Pancreas (tissue), 10 donors: ENCODE measurements around the gene SRPRB. TPM values are rescaled to one million over a fixed set of nuclear protein-coding genes. Genes with fewer than 3 reads are reported as not detected.

ENCODE experiments used
- ATAC-seq, 4 donors: fragments of 200-7000 bp; cut with Tn5 transposase; one replicate each; pipeline versions ENCODE4 v1.8.0 to v1.9.1; 2020; ENCODE audit warnings: mild to moderate bottlenecking in 4 of 4, moderate library complexity in 4 of 4
- DNase-seq, 6 donors: peaks; one replicate each; pipeline ENCODE4 v3.0.0-alpha.2; 2020
- FAIRE-seq: peaks from 2 replicates; lab custom pipeline; 2012; peaks lifted over from hg19 to GRCh38; lab: Jason Lieb, UNC
- H3K27ac ChIP-seq, 4 donors: fragments of 200-600 bp; sonication (generic); 1 replicate in 3 of 4; 2 replicates in 1 of 4; pipeline versions ENCODE4 v1.5.0 to v1.8.0; 2020
- H3K27me3 ChIP-seq, 4 donors: fragments of 200-600 bp; one replicate each; pipeline ENCODE4 v1.8.0; 2021
- H3K36me3 ChIP-seq, 3 donors: fragments of 200-600 bp; sonication (generic) in 1 of 3; one replicate each; pipeline versions ENCODE4 v1.5.0 to v1.8.0; 2020 to 2021
- H3K4me1 ChIP-seq, 3 donors: fragments of 200-600 bp; one replicate each; pipeline ENCODE4 v1.8.0; 2021
- H3K4me3 ChIP-seq, 4 donors: fragments of 200-600 bp; sonication (generic) in 2 of 4; one replicate each; pipeline versions ENCODE4 v1.5.0 to v1.8.0; 2020 to 2021
- H3K9me3 ChIP-seq, 4 donors: fragments of 200-600 bp; one replicate each; pipeline ENCODE4 v1.8.0; 2021
- WGBS, 2 donors: extraction: QIAGEN DNeasy Blood & Tissue Kit; methylation state at CpG; one replicate each; pipeline ENCODE4 v1.1.7; 2013; 5-methylcytosine and 5-hydroxymethylcytosine counted together
- intact Hi-C, 3 donors: fragments of 100-400 bp; cut with DNase I; formaldehyde crosslinking; loops; one replicate each; pipeline versions ENCODE4 v1.11.1 to v1.14.2; 2022
- polyA plus RNA-seq, 2 donors: library from polyadenylated mRNA; stranded (reverse); fragments of 200-250 nt; gene quantifications; one replicate each; pipeline ENCODE4 v1.2.3, GENCODE V29; 2013
- total RNA-seq, 6 donors: library from RNA; stranded (reverse); fragmentation: NEBNext Ultra II Directional in 4 of 6; extraction: Animal tissue kit (Norgen Biotek cat#: 25700) in 4 of 6; gene quantifications; one replicate each; pipeline versions ENCODE4 v1.2.1 to v1.2.4, GENCODE V29; 2021 to 2023
- TF ChIP-seq, protein P1 (sequence below), 4 donors: fragments of 200-600 bp; sonication (generic) in 3 of 4; IDR thresholded peaks; one replicate each; pipeline versions ENCODE4 v1.5.0 to v1.8.0; 2021; ENCODE audit warnings: antibody characterized with exemption in 4 of 4
- donor health status: healthy with polysubstance abuse.
- donor health status: DM: no; HTN: no; CAD: no; lungs with moderate emphysema.
- donor health status: DM: no; HTN: no; CAD: no.
- donor health status: control.
- donor health status: control.
- donor health status: Bipolar disorder and iron deficiency.
- donor health status: DM: yes; HTN: yes; CAD: no.
- donor health status: DM: no; HTN: no; CAD: no.
- donor health status: DM: no; HTN: no; CAD: no.
- donor health status: DM: yes; HTN: yes; CAD: no.

The SRPRB gene
- total and polyA plus RNA-seq, 8 donors = 37.0 to 132 (median 75.3) TPM

DNA sequence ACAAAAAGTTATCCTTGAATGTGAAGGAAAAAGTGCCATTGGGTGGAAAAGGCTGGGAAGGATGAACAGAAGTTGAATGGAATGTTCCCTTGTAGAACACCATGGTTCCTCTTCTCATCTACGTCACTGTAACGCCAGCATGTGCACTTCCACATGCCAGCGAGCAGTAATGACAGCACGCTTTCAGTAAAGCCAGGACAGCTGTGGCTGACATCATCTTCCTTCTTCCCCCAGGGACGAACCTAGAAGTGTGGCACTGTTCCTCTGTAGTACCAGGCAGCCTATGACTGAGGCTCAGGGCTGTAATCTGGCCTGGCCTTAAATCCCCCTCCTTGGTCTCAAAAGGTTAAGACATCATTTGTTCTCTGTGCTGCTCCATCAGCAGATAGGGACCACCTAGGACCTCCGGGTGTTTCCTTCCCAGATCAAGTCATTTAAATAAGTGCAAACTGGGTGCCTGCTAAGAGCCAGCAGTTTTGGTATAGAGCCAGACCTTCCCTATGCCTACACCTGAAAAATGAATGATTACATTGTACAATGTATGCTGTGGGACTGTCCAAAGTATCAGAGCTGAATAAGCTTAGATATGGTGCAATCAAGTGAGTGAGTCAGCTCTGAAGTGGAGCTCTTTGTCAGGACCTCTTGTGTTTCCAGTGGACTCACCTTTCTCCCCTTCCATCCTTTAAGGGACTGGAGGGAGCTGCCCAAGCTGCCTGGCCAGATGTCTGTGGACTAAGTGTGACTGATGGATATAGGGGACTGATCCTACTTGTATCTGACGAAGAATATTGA is 5.6 kb upstream of the SRPRB start:
- no peak for DNase-seq
- no peaks in the 10 kb centered on the region for H3K27me3 ChIP-seq
- ATAC-seq = peak in 2 of 4 donors; percentile 26 to 60
- WGBS, 2 donors = 62 to 75% methylated on average over 7 of the region's 7 CpGs
- no peak overlapping the region for H3K27ac ChIP-seq
- no peaks in the 10 kb centered on the region for H3K36me3 ChIP-seq
- intact Hi-C loops = no loop called here
- TF ChIP-seq, protein P1, sequence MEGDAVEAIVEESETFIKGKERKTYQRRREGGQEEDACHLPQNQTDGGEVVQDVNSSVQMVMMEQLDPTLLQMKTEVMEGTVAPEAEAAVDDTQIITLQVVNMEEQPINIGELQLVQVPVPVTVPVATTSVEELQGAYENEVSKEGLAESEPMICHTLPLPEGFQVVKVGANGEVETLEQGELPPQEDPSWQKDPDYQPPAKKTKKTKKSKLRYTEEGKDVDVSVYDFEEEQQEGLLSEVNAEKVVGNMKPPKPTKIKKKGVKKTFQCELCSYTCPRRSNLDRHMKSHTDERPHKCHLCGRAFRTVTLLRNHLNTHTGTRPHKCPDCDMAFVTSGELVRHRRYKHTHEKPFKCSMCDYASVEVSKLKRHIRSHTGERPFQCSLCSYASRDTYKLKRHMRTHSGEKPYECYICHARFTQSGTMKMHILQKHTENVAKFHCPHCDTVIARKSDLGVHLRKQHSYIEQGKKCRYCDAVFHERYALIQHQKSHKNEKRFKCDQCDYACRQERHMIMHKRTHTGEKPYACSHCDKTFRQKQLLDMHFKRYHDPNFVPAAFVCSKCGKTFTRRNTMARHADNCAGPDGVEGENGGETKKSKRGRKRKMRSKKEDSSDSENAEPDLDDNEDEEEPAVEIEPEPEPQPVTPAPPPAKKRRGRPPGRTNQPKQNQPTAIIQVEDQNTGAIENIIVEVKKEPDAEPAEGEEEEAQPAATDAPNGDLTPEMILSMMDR (IDR thresholded peaks at IDR 0.05) = no peak
- H3K4me1 ChIP-seq = no peaks in the 10 kb centered on the region
- H3K9me3 ChIP-seq = no peaks in the 10 kb centered on the region
- H3K4me3 ChIP-seq = no peak overlapping the region
- FAIRE-seq = no peak

DNA sequence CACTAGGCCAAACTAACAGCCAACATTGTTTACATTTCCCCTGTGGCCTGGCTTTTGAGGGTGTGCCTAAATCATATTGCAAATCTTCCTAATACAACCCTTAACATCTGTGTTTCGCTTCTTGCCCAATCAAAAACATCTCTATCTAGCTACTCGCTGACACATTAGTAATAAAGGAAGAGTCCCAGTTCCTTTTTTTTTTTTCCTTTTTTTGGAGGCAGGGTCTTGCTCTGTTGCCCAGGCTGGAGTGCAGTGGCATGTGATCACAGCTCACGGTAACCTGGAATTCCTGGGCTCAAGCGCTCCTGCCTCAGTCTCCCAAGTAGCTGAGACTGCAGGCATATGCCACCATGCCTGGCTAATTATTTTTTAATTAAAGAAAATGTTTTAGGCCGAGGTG is 2.1 kb upstream of the SRPRB start:
- WGBS, 2 donors = 88 to 96% methylated on average over 5 of the region's 5 CpGs
- intact Hi-C loops = no loop called here
- no peak for FAIRE-seq

DNA sequence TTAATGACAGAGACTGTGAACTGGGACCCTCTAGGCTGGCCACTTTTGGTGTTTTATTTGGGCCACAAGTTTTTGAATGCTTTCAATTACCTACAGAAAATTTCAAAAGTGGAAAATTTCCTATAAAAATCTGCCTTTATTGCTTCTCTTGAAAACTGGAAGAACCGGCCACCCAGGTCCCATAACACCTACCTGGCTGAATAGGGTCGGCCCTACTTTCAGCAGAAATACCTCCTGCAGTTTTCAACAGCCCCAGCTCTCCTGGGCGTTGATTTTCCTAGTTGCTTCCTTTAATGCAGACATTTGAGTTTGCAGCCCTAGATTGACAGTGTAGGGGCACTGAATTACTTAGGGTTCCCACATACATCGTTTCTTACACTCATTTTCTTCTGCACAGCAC is 719 bp upstream of the SRPRB start:
- FAIRE-seq (no peak), DNase-seq (no peak), ATAC-seq (no peak)
- 41 to 42% methylated on average over 4 of the region's 4 CpGs for WGBS, 2 donors
- TF ChIP-seq, protein P1 (IDR thresholded peaks at IDR 0.05) = no peak
- H3K36me3 ChIP-seq = peaks cover 0 to 5% (median 0%) of the 10 kb centered on the region in 3 donors
- H3K9me3 ChIP-seq = no peaks in the 10 kb centered on the region
- H3K27me3 ChIP-seq = no peaks in the 10 kb centered on the region
- peaks cover 0 to 23% (median 3%) of the 10 kb centered on the region in 3 donors for H3K4me1 ChIP-seq
- intact Hi-C loops = no loop called here
- no peak overlapping the region for H3K27ac ChIP-seq
- H3K4me3 ChIP-seq = peak overlapping the region in 1 of 4 donors; percentile 93

More for the DNA sequence above, 2.1 kb upstream of the SRPRB start:
- Histone ChIP-seq H3K9me3 (no peaks in the 10 kb centered on the region), H3K27me3 (no peaks in the 10 kb centered on the region), H3K36me3 (peaks cover 0 to 5% (median 0%) of the 10 kb centered on the region in 3 donors), H3K27ac (no peak overlapping the region), H3K4me3 (no peak overlapping the region), H3K4me1 (peaks cover 0 to 14% (median 0%) of the 10 kb centered on the region in 3 donors)
- ATAC-seq (no peak), DNase-seq (no peak)
- TF ChIP-seq, protein P1 (IDR thresholded peaks at IDR 0.05) = no peak

DNA sequence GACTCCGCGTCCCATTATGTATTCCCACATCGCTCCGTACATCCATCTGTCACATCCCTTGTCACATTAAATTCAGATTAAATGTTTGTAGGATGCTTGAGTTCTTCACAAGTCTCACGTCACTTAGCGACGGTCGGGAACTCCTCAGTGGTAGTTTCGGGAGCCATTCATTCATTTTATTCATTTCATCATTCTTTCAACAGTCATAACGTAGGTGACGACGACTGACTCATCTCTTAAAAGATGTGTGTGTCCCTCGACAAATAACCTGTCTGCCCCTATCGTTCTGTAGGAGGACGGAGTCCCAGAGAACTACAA is 272 bp upstream of the SRPRB start:
- no peak for DNase-seq
- Histone ChIP-seq H3K27me3 (no peaks in the 10 kb centered on the region), H3K4me1 (peaks cover 0 to 23% (median 8%) of the 10 kb centered on the region in 3 donors), H3K27ac (no peak overlapping the region), H3K4me3 (peak overlapping the region; percentile 65 to 93 (median 80)), H3K9me3 (no peaks in the 10 kb centered on the region), H3K36me3 (peaks cover 0 to 5% (median 0%) of the 10 kb centered on the region in 3 donors)
- TF ChIP-seq, protein P1 (IDR thresholded peaks at IDR 0.05) = no peak
- intact Hi-C loops = no loop called here
- 9 to 11% methylated on average over 15 of the region's 15 CpGs for WGBS, 2 donors
- peak; percentile 63 for FAIRE-seq
- ATAC-seq = no peak

DNA sequence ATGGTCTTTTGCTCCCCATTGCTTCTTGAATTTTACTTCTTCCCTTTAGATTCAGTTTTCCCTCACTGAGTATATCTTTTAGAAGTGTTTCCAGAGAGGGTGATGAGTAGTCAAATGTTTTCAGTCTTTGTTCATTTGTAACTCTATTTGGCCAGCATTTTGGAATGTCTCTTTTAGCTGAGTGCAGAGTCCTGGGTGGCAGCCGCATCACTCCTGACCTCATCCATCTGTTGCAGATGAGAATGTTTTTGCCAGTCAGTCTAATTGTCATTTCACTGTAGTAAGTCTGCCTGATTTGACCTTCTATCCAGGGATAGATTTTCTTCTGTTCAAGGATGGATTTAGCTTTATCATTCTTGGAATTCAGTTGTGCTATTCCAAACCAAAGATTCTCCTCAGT is 7.3 kb downstream of the SRPRB start:
- Histone ChIP-seq H3K4me1 (peaks cover 0 to 27% (median 17%) of the 10 kb centered on the region in 3 donors), H3K27me3 (no peaks in the 10 kb centered on the region), H3K9me3 (no peaks in the 10 kb centered on the region), H3K4me3 (no peak overlapping the region), H3K27ac (no peak overlapping the region), H3K36me3 (peaks cover 0 to 29% (median 11%) of the 10 kb centered on the region in 3 donors)
- no peak for DNase-seq
- FAIRE-seq = no peak
- intact Hi-C loops = no loop called here
- WGBS, 2 donors = 67 to 83% methylated on average over 1 of the region's 1 CpG
- no peak for ATAC-seq
- TF ChIP-seq, protein P1 (IDR thresholded peaks at IDR 0.05) = no peak
